ENCODE measurements around the gene MEN1.

MEN1 gene

DNA sequence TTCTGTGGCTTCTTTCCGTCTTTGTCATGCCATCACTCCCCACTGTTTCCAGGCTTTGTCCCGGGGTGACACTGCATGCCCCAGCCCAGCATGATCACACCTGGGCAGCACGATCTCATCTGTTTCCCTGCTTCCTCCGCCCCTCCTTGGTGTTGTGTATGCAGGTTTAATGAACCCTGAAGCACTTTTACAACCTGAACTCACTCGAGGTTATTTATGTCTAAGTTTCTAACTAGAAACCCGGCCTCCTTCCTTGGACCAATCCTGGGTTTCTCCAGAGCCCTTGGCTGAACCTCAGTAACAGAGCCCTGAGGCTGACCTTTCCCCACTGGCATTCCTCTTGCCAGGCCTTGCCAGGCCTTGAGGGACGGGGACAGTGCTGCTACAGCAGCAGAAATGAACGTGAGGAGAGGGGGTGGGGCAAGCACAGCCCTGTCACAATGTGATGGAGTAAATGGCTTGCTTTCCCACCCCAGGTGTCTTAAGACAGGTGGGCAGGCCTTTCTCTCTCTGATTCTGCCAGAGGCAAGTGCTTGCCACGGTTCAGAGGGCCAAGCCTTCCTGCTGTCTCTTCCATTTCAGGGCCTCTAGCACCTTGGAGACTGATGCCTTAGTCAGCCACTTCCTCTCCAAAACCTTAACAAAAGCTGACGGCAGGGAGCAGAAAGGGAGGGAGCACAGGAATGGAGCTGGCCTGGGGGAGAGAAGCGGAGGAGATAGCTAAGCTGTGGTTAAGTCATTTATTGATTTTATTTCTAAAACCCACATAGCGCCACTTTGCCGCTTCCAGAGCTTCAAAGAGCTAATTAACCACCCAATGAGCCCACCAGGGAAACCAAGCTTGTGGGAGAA is 47.5 kb downstream of the MEN1 start:
- DNase-seq (ENCODE audit: low spot score), result no peak

DNA sequence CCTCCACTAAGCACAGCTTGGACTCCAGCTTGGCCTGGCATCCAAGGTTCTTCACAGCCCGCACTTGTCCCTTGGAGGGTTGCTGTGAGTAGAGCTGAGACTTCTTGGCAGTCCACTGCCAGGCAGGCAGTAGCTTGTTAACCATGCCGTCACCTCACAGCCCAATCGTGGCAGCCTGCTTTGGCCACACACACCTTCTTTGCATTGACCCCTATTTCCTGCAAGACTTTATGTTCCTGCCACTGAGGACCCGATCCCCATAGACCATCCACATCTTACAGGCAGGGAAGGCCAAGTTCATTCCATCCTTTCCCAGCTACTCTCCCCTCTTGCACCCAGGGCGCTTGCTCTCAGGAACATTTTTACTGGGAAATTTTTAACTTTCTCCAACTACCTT is 48.1 kb downstream of the MEN1 start:
- DNase-seq (ENCODE audit: low spot score), result no peak

DNA sequence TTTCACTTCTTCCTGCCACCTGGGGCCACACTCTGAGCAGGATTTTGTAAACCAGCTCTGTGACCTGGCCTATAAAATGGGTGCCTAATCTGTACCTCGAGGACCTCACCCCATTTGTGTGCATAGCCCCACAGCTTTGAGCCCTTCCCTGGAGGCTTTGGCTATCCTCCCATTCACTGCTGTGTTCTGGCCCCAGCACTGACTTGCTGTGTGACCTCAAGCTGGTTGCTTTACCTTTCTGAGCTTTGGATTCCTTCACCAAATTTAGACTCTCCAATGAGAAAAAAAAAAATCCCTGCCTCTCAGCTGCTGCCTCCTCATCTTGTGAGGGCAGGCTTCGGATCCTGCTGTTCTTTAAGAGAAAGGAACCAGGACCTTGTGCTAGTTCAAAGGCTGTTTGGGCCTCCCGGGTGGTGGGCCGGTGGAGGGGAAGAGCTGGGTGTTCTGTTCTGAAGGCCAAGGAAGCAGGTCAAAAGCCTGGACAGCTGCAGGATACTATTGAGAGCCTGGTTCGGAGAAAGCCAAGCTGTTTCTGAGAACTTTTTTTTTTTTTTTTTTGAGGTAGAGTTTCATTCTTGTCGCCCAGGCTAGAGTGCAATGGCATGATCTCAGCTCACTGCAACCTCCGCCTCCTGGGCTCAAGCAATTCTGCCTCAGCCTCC is 49.5 kb downstream of the MEN1 start:
- DNase-seq (ENCODE audit: low spot score), result no peak

DNA sequence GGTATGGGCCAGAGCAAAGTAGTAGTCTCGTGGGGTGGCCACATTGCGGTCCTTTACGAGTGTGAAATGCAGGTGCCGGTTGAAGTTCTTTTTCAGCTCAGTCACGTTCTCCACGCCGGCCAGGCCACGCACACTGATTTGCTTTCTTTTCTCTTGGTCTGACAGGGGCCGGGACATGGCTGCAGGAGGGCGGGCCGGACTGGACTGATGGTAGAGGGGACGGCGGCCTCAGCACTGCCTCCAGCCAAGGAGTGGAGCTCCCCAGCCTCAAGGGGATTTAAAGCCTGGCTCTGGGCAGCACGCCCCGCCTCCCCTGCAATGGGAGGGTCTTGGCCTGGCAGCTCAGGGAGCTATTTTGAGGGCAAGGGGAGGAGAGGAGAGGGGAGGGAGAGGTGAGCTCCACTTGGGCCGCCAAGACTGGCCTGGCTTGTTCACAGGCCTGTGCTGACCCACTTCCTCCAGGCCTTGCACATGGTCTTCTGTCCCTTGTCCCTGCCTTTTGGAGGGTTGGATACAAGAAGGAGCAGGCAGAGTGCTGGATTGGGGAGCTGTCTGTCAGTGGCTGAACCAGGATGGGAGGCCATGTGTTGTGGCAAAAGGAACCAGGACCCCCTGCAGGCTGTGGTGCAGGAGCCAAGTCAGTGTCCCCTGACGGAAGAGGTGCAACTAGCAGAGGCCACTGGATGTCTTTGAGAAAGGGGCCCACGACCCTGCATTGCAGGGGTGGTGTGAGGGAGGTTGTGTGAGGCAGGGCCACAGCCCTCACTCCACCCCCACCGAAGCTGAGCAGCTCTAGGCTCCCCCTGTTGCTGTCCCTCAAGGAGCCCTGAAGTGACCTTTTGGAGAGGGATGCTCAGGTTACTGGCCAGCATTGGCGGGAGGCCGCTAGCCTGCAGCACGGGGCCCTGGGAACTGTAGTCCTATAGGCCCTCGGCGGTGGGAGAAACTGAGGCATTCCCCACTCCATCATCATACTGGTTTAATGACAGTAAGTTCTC is 50.3 kb downstream of the MEN1 start, which contains the start of gene PYGM:
Gene PYGM, minus strand, starts transcription at position 253 of the 998 bp plus-strand sequence. Its CDS starts 76 bp downstream, at position 177.
- no peak for DNase-seq (ENCODE audit: low spot score)

DNA sequence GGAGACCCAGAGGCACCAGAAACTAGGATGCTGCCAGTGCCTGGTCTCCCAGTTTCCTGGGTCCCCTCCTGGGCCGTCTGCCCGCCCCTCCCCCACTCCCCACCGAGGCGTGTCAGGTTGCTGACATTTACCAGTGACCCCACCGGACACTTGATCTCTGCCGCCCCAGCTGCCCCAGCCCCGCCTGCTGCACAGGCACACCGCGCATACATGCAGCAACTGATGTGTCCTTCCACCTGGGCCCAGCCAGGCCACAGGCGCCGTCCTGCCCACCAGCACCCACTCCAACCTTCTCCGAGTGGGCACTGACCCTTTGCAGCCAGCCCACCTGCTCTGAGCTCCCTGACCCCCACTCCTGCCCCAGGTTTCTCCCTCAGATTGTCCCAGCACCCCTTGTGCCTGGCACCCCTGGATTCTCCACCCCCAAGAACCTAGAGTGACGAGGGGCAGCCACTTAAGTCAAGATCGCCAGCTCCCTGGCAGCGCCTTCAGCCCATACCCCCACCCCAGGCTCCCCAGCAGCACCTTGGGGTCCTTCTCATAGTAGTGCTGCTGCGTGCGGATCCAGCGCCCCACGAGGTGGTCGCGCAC is 51.1 kb downstream of the MEN1 start:
- DNase-seq (ENCODE audit: low spot score), result no peak

DNA sequence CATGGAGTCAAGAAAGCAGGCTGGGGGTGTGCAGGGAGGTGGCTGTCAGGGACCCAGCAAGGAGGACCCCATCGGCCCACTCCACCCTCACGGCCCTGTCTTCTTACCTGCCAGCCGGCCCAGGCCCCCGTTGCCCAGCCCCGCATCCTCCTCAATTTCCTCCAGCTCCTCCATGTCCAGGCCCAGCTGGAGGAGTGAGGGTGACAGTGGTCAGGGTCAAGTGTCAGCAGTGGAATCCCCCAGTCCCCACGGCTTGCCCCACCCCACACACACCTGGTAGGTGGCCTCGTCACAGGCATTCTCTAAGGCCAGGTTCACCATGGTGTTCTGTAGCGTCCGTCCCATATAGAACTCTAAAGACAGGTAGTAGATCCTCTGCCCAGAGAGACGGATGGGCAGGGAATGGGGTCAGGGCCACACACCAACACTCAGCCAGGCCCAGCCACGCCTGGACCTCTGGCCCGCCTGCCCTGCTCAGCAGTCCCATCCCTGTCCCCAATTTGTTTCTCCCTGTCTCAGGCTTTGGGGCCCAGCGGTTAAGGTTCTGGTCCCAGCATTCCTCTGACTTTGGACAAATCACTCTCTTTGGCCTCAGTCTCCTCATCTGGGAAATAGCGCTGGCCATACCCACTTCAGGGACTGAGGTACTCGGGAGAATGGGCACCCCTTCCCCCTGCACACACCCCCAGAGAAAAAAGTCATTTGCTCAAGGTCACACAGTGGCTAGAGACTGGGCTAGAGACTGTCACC is 51.8 kb downstream of the MEN1 start:
- DNase-seq (ENCODE audit: low spot score), result no peak

DNA sequence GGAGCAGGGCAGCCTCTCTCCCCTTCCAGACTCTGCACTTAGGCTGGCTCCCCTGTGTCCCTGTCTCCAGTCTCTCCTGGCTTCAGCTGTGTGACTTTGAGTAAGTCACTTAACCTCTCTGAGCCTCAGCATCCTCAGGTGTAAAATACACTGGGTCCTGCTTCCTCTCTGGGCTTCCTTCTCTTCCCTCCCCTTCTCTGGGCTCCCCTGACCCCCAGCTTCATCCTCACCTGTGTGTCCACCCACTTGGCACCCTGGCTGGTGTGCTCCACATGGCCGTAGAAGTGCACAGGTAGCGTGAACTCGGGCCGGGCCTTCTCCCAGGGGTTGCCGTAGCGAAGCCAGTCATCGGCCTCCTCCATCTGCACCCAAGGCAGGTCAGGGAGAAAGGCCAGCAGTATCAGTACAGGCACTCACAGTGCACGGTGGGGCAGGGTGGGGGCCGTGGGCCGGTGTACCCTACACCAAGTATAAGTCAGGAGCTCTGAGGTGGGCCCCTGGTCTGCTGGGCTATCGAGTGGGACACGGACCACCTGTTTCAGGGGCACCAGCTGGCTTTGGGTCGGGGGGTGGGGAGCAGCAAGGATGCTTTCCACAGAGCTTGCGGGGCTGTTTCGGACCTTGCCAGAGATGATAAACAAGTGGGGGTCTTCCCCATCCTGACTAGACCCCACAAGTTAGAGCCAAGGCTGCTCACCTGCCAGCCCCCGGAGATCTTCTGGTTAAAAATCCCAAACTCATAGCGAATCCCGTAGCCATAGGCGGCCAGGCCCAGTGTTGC is 52.6 kb downstream of the MEN1 start:
- DNase-seq (ENCODE audit: low spot score), result no peak

DNA sequence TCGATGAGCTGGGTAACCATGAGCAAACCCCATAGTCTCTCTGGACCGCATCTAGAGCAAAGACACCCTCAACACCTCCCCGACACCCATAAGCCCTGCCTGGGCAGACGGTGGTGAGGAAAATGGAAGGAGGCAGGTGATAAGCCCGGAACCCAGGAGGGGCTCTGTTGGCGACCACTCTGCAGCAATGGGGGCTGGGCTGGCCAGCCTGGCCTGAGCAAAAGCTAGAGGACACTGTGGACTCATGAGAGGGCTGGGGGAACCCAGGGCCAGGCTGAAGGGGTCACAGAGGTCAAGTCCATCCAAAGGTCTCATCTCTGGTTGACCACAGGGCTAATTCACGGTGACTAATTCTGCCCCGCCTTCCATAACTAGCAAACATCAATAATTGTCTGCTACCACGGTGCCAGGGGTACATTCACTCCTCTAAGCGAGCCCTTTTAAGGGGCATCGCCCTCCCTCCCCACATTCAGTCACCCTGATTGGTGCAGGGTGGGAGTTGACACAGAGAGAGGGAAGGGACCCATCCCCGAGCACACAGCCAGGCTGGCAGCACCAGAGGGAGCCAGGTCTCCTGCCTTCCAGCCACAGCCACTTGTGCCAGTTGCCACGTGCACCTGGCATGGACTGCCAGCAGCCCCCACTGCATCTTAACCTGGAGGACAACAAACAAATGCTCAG is 54.5 kb downstream of the MEN1 start:
- no peak for DNase-seq (ENCODE audit: low spot score)

DNA sequence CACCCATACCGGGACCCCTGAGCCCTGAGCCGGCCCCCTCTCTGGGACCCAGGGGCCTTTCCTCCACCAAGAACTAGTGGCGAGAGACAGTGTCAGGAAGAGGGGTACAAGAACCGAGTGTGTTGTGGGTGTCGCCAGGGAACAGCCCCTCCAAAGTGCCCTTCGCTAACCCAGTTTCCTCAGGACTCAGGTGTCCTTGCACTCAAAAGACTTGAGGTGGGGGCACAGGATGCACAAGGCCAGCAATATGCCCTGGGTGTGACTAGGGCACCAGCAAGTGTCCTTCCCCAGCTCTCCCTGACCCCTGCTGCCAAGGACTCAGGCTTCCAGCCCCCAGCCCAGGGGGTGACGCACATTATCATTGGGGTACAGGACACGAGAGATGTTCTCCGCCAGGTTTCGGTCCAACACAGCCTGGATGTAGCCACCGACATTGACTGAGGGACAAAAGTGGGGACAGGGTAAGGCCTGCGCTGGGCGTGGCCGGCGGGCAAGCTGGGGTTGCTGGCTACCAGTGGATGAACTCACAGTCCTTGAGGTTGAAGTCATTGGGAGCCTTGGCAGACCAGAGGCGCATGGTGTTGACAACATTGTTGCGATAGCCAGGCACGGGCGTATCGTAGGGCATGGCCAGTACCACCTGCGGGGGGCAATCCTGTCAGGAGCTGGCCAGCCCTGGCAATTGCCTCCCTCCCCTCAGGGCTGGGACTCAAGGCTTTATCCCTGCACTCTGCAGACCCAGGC is 55.3 kb downstream of the MEN1 start:
- DNase-seq (ENCODE audit: low spot score), result no peak

DNA sequence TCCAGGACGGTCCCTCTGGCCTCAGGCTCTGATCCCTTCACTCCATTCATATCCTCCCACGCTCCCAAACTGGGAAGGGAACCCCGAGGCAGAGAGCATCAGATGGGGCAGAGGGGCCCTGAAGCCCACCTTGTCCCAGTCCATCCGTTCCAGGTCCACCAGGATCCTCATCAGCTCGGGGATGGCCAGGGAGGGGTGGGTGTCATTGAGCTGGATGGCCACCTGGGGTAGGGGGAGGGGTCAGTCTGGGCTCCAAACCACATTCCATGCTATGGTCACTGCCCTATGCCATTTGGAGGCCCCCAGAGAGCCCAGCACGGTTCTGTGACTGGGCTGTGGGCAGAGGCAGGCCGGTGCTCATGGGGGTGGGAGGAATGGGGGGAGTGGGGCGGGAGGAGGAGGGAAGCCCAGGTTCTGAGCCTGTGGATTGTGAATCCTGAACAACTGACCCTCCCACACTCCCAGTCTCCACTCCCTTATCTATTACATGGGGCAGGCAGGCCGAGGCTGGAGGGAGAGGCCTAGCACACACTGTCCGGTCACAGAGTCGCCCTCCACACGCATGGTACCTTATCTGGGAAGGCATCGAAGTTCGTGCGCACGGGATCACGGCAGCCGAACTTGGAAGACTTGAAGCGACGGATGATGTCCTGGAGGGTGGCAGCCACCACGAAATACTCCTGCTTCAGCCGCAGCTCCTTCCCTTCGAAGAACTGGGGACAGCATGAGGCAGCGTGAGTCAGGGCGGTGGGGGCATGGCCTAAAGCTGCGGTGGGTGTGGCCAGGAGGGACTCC is 56.0 kb downstream of the MEN1 start:
- no peak for DNase-seq (ENCODE audit: low spot score)

All from AG08395 (cell line).